ENCODE data around the gene RAB4A. TPM values are rescaled to one million over a fixed set of nuclear protein-coding genes. Genes with fewer than 3 reads are reported as not detected.

RAB4A gene
- total RNA-seq, 2 experiments from 2014 or later = 17.5 to 27.9 TPM

- Histone ChIP-seq H3K79me2 (ENCODE audit: insufficient read depth, low read depth, low read length) (no peaks in the 10 kb centered on the region), H4K20me1 (ENCODE audit: insufficient read depth, low read length) (no peaks in the 10 kb centered on the region), H2AFZ (ENCODE audit: low read length) (no peak overlapping the region), H3K27ac (ENCODE audit: low read depth, low read length, poor library complexity, severe bottlenecking) (no peak overlapping the region), H3K4me3 (ENCODE audit: low read depth, low read length, poor library complexity, severe bottlenecking) (no peak overlapping the region), H3K4me1 (ENCODE audit: insufficient read depth, low read length, poor library complexity, severe bottlenecking) (peaks cover 7% of the 10 kb centered on the region), H3K36me3 (ENCODE audit: insufficient read depth, low read length) (no peaks in the 10 kb centered on the region), H3K4me2 (ENCODE audit: low read length) (no peak overlapping the region), H3K9me2 (ENCODE audit: insufficient read depth, low read length) (no peaks in the 10 kb centered on the region), H3K9me3 (ENCODE audit: low read length) (no peaks in the 10 kb centered on the region)
- no peak for DNase-seq (ENCODE audit: low spot score)
- ChIA-PET POLR2A (no interaction called here), CTCF (ENCODE audit: unreplicated experiment) (no interaction called here)
- no TSS peak for BruUV-seq (replicated peaks)
- TF ChIP-seq, protein P1, sequence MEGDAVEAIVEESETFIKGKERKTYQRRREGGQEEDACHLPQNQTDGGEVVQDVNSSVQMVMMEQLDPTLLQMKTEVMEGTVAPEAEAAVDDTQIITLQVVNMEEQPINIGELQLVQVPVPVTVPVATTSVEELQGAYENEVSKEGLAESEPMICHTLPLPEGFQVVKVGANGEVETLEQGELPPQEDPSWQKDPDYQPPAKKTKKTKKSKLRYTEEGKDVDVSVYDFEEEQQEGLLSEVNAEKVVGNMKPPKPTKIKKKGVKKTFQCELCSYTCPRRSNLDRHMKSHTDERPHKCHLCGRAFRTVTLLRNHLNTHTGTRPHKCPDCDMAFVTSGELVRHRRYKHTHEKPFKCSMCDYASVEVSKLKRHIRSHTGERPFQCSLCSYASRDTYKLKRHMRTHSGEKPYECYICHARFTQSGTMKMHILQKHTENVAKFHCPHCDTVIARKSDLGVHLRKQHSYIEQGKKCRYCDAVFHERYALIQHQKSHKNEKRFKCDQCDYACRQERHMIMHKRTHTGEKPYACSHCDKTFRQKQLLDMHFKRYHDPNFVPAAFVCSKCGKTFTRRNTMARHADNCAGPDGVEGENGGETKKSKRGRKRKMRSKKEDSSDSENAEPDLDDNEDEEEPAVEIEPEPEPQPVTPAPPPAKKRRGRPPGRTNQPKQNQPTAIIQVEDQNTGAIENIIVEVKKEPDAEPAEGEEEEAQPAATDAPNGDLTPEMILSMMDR (conservative IDR thresholded peaks at IDR 0.05; ENCODE audit: low read length) = no peak
- no peak for TF ChIP-seq EZH2phosphoT487 (IDR thresholded peaks at IDR 0.05; ENCODE audit: borderline replicate concordance, low read depth, low read length)
- intact Hi-C loops (cut with micrococcal nuclease; ENCODE audit: unreplicated experiment) = no loop called here
These were observed 20.9 kb upstream of the RAB4A start for GRCh38 chr1:229249854-229250644.

DNA sequence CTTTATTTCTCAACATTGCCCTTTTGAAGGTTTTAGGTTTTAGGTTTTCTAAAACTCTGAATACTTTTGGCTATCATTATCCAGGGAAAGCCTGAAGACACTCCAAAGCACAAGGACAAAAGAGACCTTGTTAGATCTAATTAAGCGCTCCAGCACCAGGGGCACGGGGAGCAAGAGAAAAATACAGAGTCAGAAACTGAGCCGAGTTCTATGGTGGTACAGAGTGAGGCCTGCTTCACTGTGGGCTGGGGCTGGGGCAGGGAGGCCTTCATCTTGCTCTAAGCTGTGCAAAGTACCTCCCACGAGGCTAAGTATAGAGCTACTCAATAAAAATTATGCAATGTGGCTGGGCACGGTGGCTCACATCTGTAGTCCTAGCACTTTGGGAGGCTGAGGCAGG lies 19.7 kb upstream of the RAB4A start:
- no peak for DNase-seq (ENCODE audit: low spot score)
- Histone ChIP-seq H3K79me2 (ENCODE audit: insufficient read depth, low read depth, low read length) (no peaks in the 10 kb centered on the region), H3K4me1 (ENCODE audit: insufficient read depth, low read length, poor library complexity, severe bottlenecking) (peaks cover 7% of the 10 kb centered on the region), H3K4me2 (ENCODE audit: low read length) (no peak overlapping the region), H3K36me3 (ENCODE audit: insufficient read depth, low read length) (no peaks in the 10 kb centered on the region), H3K4me3 (ENCODE audit: low read depth, low read length, poor library complexity, severe bottlenecking) (no peak overlapping the region), H3K27ac (ENCODE audit: low read depth, low read length, poor library complexity, severe bottlenecking) (no peak overlapping the region), H4K20me1 (ENCODE audit: insufficient read depth, low read length) (no peaks in the 10 kb centered on the region), H3K9me2 (ENCODE audit: insufficient read depth, low read length) (no peaks in the 10 kb centered on the region), H2AFZ (ENCODE audit: low read length) (no peak overlapping the region), H3K9me3 (ENCODE audit: low read length) (no peaks in the 10 kb centered on the region)
- ChIA-PET CTCF (ENCODE audit: unreplicated experiment) (no interaction called here), POLR2A (no interaction called here)
- no TSS peak for BruUV-seq (replicated peaks)
- TF ChIP-seq, protein P1 (conservative IDR thresholded peaks at IDR 0.05; ENCODE audit: low read length) = no peak
- TF ChIP-seq EZH2phosphoT487 (IDR thresholded peaks at IDR 0.05; ENCODE audit: borderline replicate concordance, low read depth, low read length) = no peak
- intact Hi-C loops (cut with micrococcal nuclease; ENCODE audit: unreplicated experiment) = no loop called here

GRCh38 chr1:229252228-229252984 lies 18.5 kb upstream of the RAB4A start:
- Histone ChIP-seq H3K79me2 (ENCODE audit: insufficient read depth, low read depth, low read length) (no peaks in the 10 kb centered on the region), H3K36me3 (ENCODE audit: insufficient read depth, low read length) (no peaks in the 10 kb centered on the region), H3K9me3 (ENCODE audit: low read length) (no peaks in the 10 kb centered on the region), H3K27ac (ENCODE audit: low read depth, low read length, poor library complexity, severe bottlenecking) (no peak overlapping the region), H4K20me1 (ENCODE audit: insufficient read depth, low read length) (no peaks in the 10 kb centered on the region), H3K4me1 (ENCODE audit: insufficient read depth, low read length, poor library complexity, severe bottlenecking) (peaks cover 7% of the 10 kb centered on the region), H2AFZ (ENCODE audit: low read length) (no peak overlapping the region), H3K9me2 (ENCODE audit: insufficient read depth, low read length) (no peaks in the 10 kb centered on the region), H3K4me2 (ENCODE audit: low read length) (no peak overlapping the region), H3K4me3 (ENCODE audit: low read depth, low read length, poor library complexity, severe bottlenecking) (no peak overlapping the region)
- DNase-seq (ENCODE audit: low spot score) = no peak
- ChIA-PET CTCF (ENCODE audit: unreplicated experiment) (no interaction called here), POLR2A (no interaction called here)
- intact Hi-C loops (cut with micrococcal nuclease; ENCODE audit: unreplicated experiment) = no loop called here
- no TSS peak for BruUV-seq (replicated peaks)
- TF ChIP-seq, protein P1 (conservative IDR thresholded peaks at IDR 0.05; ENCODE audit: low read length) = no peak
- no peak for TF ChIP-seq EZH2phosphoT487 (IDR thresholded peaks at IDR 0.05; ENCODE audit: borderline replicate concordance, low read depth, low read length)

All from OCI-LY7 (cell line).